CMK (cell line): Measurements from ENCODE around the gene NRP1.

Experiments used
- DNase-seq: peaks from one replicate; pipeline ENCODE4 v3.0.0-alpha.2; 2010; ENCODE audit warnings: low read depth

Gene NRP1

GRCh38 chr10:33260403-33261149 is 73.9 kb downstream of the NRP1 start:
- DNase-seq, result no peak

- no peak for DNase-seq
These were observed 75.5 kb downstream of the NRP1 start for GRCh38 chr10:33258967-33259366.

DNA sequence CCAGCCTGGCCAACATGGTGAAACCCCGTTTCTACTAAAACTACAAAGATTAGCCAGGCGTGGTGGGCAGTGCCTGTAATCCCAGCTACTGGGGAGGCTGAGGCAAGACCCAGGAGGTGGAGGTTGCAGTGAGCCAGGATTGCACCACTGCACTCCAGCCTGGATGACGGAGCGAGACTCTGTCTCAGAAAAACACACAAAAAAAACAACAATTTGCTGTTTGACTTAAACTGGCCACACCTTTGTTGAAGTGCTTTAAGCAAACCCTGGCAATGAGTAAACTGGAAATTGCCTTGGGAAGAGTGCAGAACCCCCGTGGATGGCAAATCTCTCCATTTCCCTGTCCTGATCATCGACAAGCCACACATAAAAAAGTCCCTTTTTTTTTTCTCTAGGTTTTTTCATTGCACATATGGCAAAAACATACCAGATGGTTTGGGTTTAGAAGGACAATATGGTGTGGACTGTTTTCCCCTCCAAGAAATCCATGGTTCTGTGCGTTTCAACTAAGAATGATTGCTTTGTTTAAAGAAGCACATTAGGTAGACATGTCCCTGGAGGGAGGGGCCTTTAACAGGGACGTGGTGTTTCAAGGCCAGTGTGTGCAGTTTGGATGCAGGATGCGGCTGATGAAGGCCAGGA is 76.9 kb downstream of the NRP1 start:
- no peak for DNase-seq

GRCh38 chr10:33256458-33256857 is 78.0 kb downstream of the NRP1 start:
- DNase-seq, result no peak

- no peak for DNase-seq
These were observed 79.8 kb downstream of the NRP1 start for GRCh38 chr10:33254556-33255160.

DNA sequence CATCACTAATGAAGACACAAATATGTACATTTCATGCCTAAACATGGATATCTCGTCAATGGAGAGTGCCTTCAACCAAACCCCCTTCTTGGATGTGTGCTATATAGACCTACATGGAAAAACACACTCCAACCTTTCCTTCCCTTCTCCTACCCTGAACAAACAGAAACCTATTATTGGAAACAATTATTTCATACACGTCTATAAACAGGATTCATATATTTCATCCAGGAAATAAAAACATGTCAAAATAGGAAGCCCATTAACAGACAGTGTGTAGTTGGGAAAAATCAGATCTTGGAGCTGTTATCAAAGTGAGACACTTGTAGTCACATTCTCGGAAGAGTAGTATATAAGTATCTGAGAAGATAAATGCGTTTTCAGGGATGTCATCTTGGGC is 81.1 kb downstream of the NRP1 start:
- DNase-seq, result no peak

DNA sequence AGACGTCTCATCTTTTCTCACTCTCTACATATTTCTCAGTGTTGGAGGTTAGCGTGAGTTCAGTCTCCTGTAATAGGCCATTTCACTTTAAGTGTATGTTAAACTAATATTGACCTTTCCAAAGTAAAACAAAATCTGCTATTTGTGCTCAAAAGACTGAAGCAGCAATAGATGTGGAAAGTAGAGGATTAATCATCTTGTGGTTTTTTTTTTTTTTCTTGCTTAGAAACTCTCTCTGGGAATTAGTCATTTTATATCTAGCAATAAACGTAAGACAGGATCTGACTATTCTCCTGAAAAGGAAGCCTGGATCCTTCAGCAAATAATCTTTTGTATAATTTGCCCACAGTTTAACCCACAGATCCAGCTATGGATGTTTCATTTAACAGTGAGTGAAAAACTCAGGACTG is 81.7 kb downstream of the NRP1 start:
- DNase-seq, result no peak

DNA sequence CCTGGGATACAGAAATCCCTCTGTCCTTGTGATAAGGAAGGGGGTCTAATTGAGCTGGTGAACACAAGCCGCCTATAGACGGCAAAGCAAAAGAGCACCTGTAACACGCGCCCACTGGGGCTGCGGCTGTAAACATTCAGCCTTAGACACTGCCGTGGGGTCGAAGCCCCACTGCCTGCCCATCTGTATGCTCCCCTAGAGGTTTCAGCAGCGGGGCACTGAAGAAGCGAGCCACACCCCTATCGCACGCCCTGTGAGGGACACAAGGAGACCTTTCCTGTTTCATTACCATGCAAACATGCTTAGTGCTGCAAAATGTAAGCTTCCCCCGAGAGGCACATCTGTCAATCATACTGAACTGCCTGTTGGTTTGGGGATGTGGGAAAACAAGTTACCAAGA is 82.1 kb downstream of the NRP1 start:
- DNase-seq, result no peak

GRCh38 chr10:33249659-33250345 is 84.7 kb downstream of the NRP1 start:
- DNase-seq, result no peak

- DNase-seq, result no peak
These were observed 85.3 kb downstream of the NRP1 start for GRCh38 chr10:33249137-33249536.

DNA sequence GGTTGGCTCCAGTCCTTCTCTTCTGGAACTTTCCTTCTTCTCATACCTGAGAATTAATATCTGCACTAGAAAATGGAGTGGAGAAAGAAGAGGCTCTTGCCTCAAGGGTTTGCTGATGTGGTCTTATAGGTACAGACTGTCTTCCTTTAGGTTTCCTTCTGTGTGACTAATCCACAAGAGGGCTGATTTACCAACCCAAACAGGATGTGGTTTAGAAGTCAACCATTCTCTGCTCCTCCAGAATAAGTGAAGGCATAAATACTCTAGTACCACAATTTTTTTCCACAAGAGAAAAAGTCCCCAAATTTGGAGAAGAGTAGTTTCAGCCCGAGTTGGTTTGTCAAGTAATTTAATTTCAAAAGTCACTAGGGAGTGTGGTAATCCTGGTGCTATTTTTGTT is 85.8 kb downstream of the NRP1 start:
- no peak for DNase-seq

GRCh38 chr10:33247221-33247922 is 87.1 kb downstream of the NRP1 start:
- no peak for DNase-seq

DNA sequence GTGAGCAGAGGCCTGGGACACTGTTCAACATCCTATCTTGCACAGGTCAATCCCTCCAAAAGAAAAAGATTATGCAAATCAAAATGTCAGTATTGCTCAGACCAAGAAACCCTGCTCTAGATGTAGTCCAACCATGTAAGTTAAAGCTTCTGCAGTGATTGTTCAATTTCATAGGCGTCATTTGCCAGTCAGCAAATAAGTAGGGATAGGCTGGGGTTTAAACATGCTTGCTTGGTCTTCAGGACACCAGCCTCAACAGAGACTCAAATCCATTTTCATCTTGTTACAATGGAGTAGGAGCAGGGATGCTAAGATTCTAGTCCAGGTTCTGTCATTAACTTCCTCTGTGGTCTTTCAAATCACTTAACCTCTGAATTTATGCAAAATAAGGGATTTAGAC is 89.1 kb downstream of the NRP1 start:
- no peak for DNase-seq

GRCh38 chr10:33244354-33244967 is 90.0 kb downstream of the NRP1 start:
- DNase-seq, result no peak

GRCh38 chr10:33243703-33244102 is 90.8 kb downstream of the NRP1 start:
- DNase-seq, result no peak

- DNase-seq, result no peak
These were observed 91.5 kb downstream of the NRP1 start for GRCh38 chr10:33242931-33243330.

GRCh38 chr10:33241351-33241750 is 93.1 kb downstream of the NRP1 start:
- DNase-seq, result no peak

- DNase-seq, result no peak
These were observed 93.5 kb downstream of the NRP1 start for GRCh38 chr10:33240931-33241330.

GRCh38 chr10:33240258-33240657 is 94.2 kb downstream of the NRP1 start:
- no peak for DNase-seq

- no peak for DNase-seq
These were observed 95.2 kb downstream of the NRP1 start for GRCh38 chr10:33239257-33239656.

GRCh38 chr10:33238643-33239042 is 95.8 kb downstream of the NRP1 start:
- DNase-seq, result no peak
